Uterus (tissue), 2 donors: ENCODE results near the gene PSMB9.

Experiments
- CTCF ChIP-seq, 4 experiments: fragments of 200-600 bp in 2 of 4; fragments of 450-650 bp in 2 of 4; sonication (generic) in 2 of 4; IDR thresholded peaks; one replicate each; pipeline ENCODE4 v1.5.1; 2016 to 2019; ENCODE audit warnings: antibody characterized with exemption in 4 of 4, mild to moderate bottlenecking in 2 of 4, moderate library complexity in 1 of 4
- POLR2A ChIP-seq, 2 donors: fragments of 450-650 bp; IDR thresholded peaks; one replicate each; pipeline ENCODE4 v1.6.1; 2016; ENCODE audit warnings: antibody characterized with exemption in 2 of 2, mild to moderate bottlenecking in 1 of 2, moderate library complexity in 1 of 2

- TF ChIP-seq CTCF (IDR thresholded peaks at IDR 0.05) (no peak), POLR2A (IDR thresholded peaks at IDR 0.05) (no peak)
These were observed 50.0 kb downstream of the PSMB9 start for GRCh38 chr6:32903952-32904351.
